ENCODE results near the gene C2CD3. TPM values are rescaled to one million over a fixed set of nuclear protein-coding genes. Genes with fewer than 3 reads are reported as not detected.

C2CD3 gene
- total and polyA plus RNA-seq, 5 donors, result 10.1 to 19.1 (median 15.0) TPM

GRCh38 chr11:74195828-74196227, 25.0 kb upstream of the C2CD3 start:
- intact Hi-C loops (cut with DNase I), result no loop called here
- no peaks in the 10 kb centered on the region for H3K27me3 ChIP-seq (ENCODE audit: control insufficient read depth, insufficient read depth)
- DNase-seq (no peak), ATAC-seq (no peak)
- H3K9me3 ChIP-seq (ENCODE audit: control insufficient read depth, low read length), result no peaks in the 10 kb centered on the region
- no peak overlapping the region for H3K4me3 ChIP-seq (ENCODE audit: low read length)
- H3K27ac ChIP-seq (ENCODE audit: low read length), result no peak overlapping the region
- H3K4me1 ChIP-seq (ENCODE audit: control insufficient read depth, insufficient read depth, low read length), result no peaks in the 10 kb centered on the region

DNA sequence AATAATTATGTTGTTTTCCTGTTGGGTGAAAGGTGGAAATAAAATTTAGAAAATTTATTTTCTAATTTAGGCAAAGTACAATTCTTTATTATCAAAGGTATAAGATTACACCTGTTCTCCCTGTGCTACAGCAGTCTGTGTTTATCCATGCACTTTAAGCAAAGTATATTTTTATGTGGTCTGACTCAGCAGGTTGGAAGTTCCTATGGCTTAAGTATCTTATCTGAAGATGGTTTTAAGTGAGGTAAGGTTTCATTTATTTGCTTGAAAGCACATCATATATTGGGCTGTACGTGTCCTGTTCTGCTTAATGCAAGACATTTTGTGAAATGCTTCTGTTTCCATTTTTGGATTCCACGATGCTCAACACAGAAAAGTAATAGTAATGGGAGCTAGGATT, 14.9 kb upstream of the C2CD3 start:
- no peaks in the 10 kb centered on the region for H3K9me3 ChIP-seq (ENCODE audit: control insufficient read depth, low read length)
- no peak overlapping the region for H3K4me3 ChIP-seq (ENCODE audit: low read length)
- H3K4me1 ChIP-seq (ENCODE audit: control insufficient read depth, insufficient read depth, low read length), result no peaks in the 10 kb centered on the region
- no peak overlapping the region for H3K27ac ChIP-seq (ENCODE audit: low read length)
- ATAC-seq (no peak), DNase-seq (no peak)
- intact Hi-C loops (cut with DNase I), result no loop called here
- WGBS, result 89% methylated on average over 2 of the region's 2 CpGs
- H3K27me3 ChIP-seq (ENCODE audit: control insufficient read depth, insufficient read depth), result no peaks in the 10 kb centered on the region

DNA sequence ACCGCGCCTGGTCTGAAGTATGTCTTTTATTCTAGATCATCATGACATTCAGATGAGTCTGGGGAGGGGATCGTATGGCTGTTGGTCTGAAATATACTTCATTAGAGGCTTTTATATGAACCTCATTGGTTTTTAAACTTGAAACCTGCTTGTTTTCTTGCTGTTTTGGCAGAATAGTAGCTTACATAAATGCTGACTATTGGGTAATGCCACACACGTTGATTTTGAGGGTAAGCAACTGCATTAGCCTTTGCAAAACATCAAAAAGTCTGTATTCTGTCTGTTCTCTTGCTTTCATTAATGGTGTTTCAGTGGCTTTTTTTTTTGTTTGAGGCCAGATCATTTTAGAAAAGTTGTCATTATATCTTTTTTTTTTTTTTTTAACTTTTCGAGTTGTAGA, 14.5 kb upstream of the C2CD3 start:
- intact Hi-C loops (cut with DNase I), result no loop called here
- Histone ChIP-seq H3K4me1 (ENCODE audit: control insufficient read depth, insufficient read depth, low read length) (no peaks in the 10 kb centered on the region), H3K4me3 (ENCODE audit: low read length) (no peak overlapping the region), H3K27ac (ENCODE audit: low read length) (no peak overlapping the region), H3K27me3 (ENCODE audit: control insufficient read depth, insufficient read depth) (no peaks in the 10 kb centered on the region), H3K9me3 (ENCODE audit: control insufficient read depth, low read length) (no peaks in the 10 kb centered on the region)
- no peak for DNase-seq
- ATAC-seq, result no peak
- 89% methylated on average over 5 of the region's 5 CpGs for WGBS

GRCh38 chr11:74182635-74183034, 11.8 kb upstream of the C2CD3 start:
- intact Hi-C loops (cut with DNase I), result no loop called here
- H3K9me3 ChIP-seq (ENCODE audit: control insufficient read depth, low read length), result no peaks in the 10 kb centered on the region
- no peak overlapping the region for H3K27ac ChIP-seq (ENCODE audit: low read length)
- ATAC-seq (no peak), DNase-seq (no peak)
- 94% methylated on average over 4 of the region's 4 CpGs for WGBS
- H3K27me3 ChIP-seq (ENCODE audit: control insufficient read depth, insufficient read depth), result no peaks in the 10 kb centered on the region
- no peak overlapping the region for H3K4me3 ChIP-seq (ENCODE audit: low read length)
- H3K4me1 ChIP-seq (ENCODE audit: control insufficient read depth, insufficient read depth, low read length), result no peaks in the 10 kb centered on the region

- Histone ChIP-seq H3K27ac (ENCODE audit: low read length) (no peak overlapping the region), H3K9me3 (ENCODE audit: control insufficient read depth, low read length) (no peaks in the 10 kb centered on the region), H3K4me1 (ENCODE audit: control insufficient read depth, insufficient read depth, low read length) (no peaks in the 10 kb centered on the region), H3K27me3 (ENCODE audit: control insufficient read depth, insufficient read depth) (no peaks in the 10 kb centered on the region), H3K4me3 (ENCODE audit: low read length) (no peak overlapping the region)
- WGBS, result 83% methylated on average over 7 of the region's 7 CpGs
- no peak for ATAC-seq
- intact Hi-C loops (cut with DNase I), result no loop called here
- DNase-seq, result no peak
These were observed 8.6 kb upstream of the C2CD3 start for GRCh38 chr11:74179234-74180052.

DNA sequence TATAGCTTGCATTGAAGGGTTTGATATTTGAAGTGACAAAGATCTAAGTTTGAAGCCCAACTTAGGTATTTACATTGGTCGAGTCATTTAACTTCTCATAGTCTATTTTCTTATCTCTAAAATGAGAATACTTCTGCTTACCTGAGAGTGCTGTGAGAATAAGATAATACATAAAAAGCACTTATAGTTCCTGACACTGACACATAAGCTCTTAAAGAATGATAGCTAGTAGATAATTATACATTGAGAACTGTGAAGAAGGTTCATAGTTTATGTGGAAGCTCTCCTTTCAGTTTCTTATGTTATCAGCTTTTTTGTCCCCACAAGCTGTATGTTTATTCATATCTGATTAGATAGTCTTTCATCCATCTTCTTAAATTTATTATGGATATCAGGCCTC, 5.1 kb upstream of the C2CD3 start:
- DNase-seq (no peak), ATAC-seq (no peak)
- no peaks in the 10 kb centered on the region for H3K27me3 ChIP-seq (ENCODE audit: control insufficient read depth, insufficient read depth)
- WGBS, result 79% methylated on average over 1 of the region's 1 CpG
- no peaks in the 10 kb centered on the region for H3K9me3 ChIP-seq (ENCODE audit: control insufficient read depth, low read length)
- no peak overlapping the region for H3K4me3 ChIP-seq (ENCODE audit: low read length)
- intact Hi-C loops (cut with DNase I), result no loop called here
- no peak overlapping the region for H3K27ac ChIP-seq (ENCODE audit: low read length)
- H3K4me1 ChIP-seq (ENCODE audit: control insufficient read depth, insufficient read depth, low read length), result no peaks in the 10 kb centered on the region

DNA sequence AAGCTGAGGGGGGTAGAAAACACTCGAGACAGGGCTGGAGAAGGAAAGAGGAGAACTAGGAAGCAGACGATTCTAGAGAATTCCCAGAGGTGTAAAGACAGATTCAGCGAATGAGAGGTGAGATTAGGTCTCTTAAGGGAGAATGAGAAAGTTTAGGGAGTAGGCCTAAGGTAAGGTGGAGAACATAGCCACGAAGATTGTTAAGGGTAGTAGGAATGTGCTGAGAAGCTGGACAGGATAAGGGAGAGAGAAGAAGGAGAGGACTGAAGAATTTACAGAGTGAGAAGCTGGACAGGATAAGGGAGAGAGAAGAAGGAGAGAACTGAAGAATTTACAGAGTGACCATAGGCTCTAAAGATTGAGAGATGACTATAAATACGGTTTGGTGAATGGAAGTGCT, 1.2 kb upstream of the C2CD3 start:
- Histone ChIP-seq H3K9me3 (ENCODE audit: control insufficient read depth, low read length) (no peaks in the 10 kb centered on the region), H3K4me3 (ENCODE audit: low read length) (peak overlapping the region; percentile 43), H3K27me3 (ENCODE audit: control insufficient read depth, insufficient read depth) (no peaks in the 10 kb centered on the region), H3K27ac (ENCODE audit: low read length) (peak overlapping the region; percentile 17), H3K4me1 (ENCODE audit: control insufficient read depth, insufficient read depth, low read length) (peaks cover 3% of the 10 kb centered on the region)
- ATAC-seq (no peak), DNase-seq (no peak)
- WGBS, result 23% methylated on average over 5 of the region's 5 CpGs
- intact Hi-C loops (cut with DNase I), result no loop called here

- Histone ChIP-seq H3K27ac (ENCODE audit: low read length) (peak overlapping the region; percentile 55), H3K27me3 (ENCODE audit: control insufficient read depth, insufficient read depth) (no peaks in the 10 kb centered on the region), H3K9me3 (ENCODE audit: control insufficient read depth, low read length) (no peaks in the 10 kb centered on the region), H3K4me3 (ENCODE audit: low read length) (peak overlapping the region; percentile 43), H3K4me1 (ENCODE audit: control insufficient read depth, insufficient read depth, low read length) (peaks cover 3% of the 10 kb centered on the region)
- ATAC-seq (no peak), DNase-seq (no peak)
- intact Hi-C loops (cut with DNase I), result no loop called here
- 2% methylated on average over 5 of the region's 5 CpGs for WGBS
These were observed 797 bp upstream of the C2CD3 start for GRCh38 chr11:74171630-74171968.

DNA sequence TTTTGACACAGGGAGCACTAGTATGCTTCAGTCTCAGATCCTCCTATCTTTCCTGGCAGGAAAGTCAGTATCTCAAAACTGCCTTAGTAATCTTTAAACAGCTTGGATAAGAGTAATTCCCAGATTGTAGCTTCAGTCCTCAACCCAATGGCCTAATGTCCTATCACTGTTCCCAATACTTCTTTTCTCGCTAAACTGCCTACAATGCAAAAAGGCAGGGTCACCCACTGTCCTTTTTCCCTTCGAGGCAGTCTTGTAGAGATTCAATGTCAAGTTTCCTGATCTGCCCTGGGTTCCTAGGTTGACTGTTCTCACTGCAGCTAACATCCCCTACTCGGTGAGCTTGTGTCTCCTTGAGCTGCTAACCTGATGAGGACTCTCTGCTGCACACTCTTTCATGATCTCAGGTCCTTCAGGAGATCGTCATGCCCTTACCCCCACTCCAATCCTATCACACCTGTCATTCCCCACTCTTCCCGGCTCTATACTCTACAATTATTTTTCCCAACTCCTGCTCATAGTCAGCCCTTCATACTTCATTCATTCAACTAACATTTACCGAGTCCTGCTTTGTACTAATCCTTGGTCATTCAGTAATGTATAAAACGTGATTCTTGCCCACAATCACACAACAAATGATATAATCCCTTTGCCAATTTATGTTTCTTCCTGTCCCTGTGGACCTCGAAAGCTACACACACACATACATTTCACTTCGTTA, 904 bp downstream of the C2CD3 start:
- Histone ChIP-seq H3K27me3 (ENCODE audit: control insufficient read depth, insufficient read depth) (no peaks in the 10 kb centered on the region), H3K27ac (ENCODE audit: low read length) (no peak overlapping the region), H3K4me3 (ENCODE audit: low read length) (peak overlapping the region; percentile 87), H3K9me3 (ENCODE audit: control insufficient read depth, low read length) (no peaks in the 10 kb centered on the region), H3K4me1 (ENCODE audit: control insufficient read depth, insufficient read depth, low read length) (peaks cover 3% of the 10 kb centered on the region)
- no peak for ATAC-seq
- no peak for DNase-seq
- WGBS, result 5% methylated on average over 9 of the region's 9 CpGs
- intact Hi-C loops (cut with DNase I), result no loop called here

- DNase-seq (no peak), ATAC-seq (no peak)
- H3K27ac ChIP-seq (ENCODE audit: low read length), result no peak overlapping the region
- H3K4me3 ChIP-seq (ENCODE audit: low read length), result no peak overlapping the region
- WGBS, result 37% methylated on average over 3 of the region's 3 CpGs
- no peaks in the 10 kb centered on the region for H3K27me3 ChIP-seq (ENCODE audit: control insufficient read depth, insufficient read depth)
- H3K4me1 ChIP-seq (ENCODE audit: control insufficient read depth, insufficient read depth, low read length), result peaks cover 3% of the 10 kb centered on the region
- no peaks in the 10 kb centered on the region for H3K9me3 ChIP-seq (ENCODE audit: control insufficient read depth, low read length)
- intact Hi-C loops (cut with DNase I), result no loop called here
These were observed 2.0 kb downstream of the C2CD3 start for GRCh38 chr11:74168838-74169237.

DNA sequence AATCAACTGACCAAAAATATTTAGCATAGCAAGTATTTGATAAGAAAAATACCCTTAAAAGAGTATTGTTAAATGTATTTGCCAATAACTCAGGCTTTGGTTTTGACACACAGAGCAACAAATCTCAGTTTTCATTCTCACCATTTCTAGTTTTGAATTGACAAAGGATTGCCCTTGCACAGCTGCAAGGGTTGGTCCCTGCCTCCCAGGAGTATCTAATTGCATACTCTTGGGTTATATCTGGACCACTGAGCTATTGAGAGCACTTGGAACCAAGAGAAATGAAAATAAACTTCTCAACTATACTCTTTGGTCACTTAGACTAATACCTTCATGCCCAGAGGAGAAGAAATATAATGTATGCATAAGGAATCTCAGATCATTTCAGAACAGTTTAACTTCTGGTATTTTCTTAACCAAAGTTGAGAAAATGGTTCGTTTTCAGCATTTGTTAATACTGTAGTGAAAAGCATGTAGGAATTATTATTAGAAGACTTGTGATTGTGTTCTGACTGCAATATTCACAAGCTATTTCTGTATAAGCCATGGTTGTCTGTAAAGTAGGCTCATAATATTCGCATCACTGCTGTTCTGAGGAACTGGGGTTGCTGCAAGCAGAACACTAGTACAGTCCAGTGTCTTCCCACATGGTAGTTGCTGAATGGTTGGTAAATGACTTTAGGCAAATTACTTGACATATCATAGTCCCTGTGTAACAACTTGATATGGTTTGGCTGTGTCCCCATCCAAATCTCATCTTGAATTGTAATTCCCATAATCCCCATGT, 7.9 kb downstream of the C2CD3 start:
- no peaks in the 10 kb centered on the region for H3K27me3 ChIP-seq (ENCODE audit: control insufficient read depth, insufficient read depth)
- no peaks in the 10 kb centered on the region for H3K9me3 ChIP-seq (ENCODE audit: control insufficient read depth, low read length)
- intact Hi-C loops (cut with DNase I), result no loop called here
- H3K4me1 ChIP-seq (ENCODE audit: control insufficient read depth, insufficient read depth, low read length), result peaks cover 3% of the 10 kb centered on the region
- no peak overlapping the region for H3K27ac ChIP-seq (ENCODE audit: low read length)
- DNase-seq (no peak), ATAC-seq (no peak)
- 90% methylated on average over 2 of the region's 2 CpGs for WGBS
- no peak overlapping the region for H3K4me3 ChIP-seq (ENCODE audit: low read length)

Data from right cardiac atrium (tissue), 5 donors.